Nephron progenitor cell (in vitro differentiated cells): ENCODE results near the gene PREP.
A peak's percentile ranks its signal among the peaks of the same experiment; 100 is the strongest.

Source experiments
- DNase-seq: peaks from one replicate; pipeline ENCODE4 v3.0.0; 2021
- H3K27ac Mint-ChIP-seq: 2 replicates; pipeline ENCODE4 v1.8.0; 2021; ENCODE audit warnings: mild to moderate bottlenecking, moderate library complexity, mixed read lengths
- H3K27me3 Mint-ChIP-seq: 2 replicates; pipeline ENCODE4 v1.8.0; 2021; ENCODE audit warnings: mild to moderate bottlenecking, low read depth, mixed read lengths; ENCODE audit not compliant: poor library complexity
- H3K36me3 Mint-ChIP-seq: 2 replicates; pipeline ENCODE4 v1.8.0; 2021; ENCODE audit warnings: low read depth, mixed read lengths
- H3K4me1 Mint-ChIP-seq: 2 replicates; pipeline ENCODE4 v1.8.0; 2021; ENCODE audit warnings: mixed read lengths
- H3K4me3 Mint-ChIP-seq: 2 replicates; pipeline ENCODE4 v1.8.0; 2021; ENCODE audit warnings: mild to moderate bottlenecking, moderate library complexity, mixed read lengths
- H3K9me3 Mint-ChIP-seq: 2 replicates; pipeline ENCODE4 v1.8.0; 2021; ENCODE audit warnings: mild to moderate bottlenecking, moderate library complexity, mixed read lengths
- CTCF ChIP-seq: fragments of 200-600 bp; sonication (generic); IDR thresholded peaks from 2 replicates; pipeline ENCODE4 v1.5.0; 2021; ENCODE audit warnings: antibody characterized with exemption

PREP gene

GRCh38 chr6:105442369-105442768 lies 39.5 kb upstream of the PREP start:
- Mint-ChIP-seq H3K27me3 (no peaks in the 10 kb centered on the region), H3K36me3 (peaks cover 7% of the 10 kb centered on the region)
- no peak for DNase-seq

GRCh38 chr6:105437236-105437635 lies 34.4 kb upstream of the PREP start:
- Mint-ChIP-seq H3K27ac (no peak overlapping the region), H3K4me1 (peaks cover 15% of the 10 kb centered on the region), H3K36me3 (no peaks in the 10 kb centered on the region), H3K27me3 (no peaks in the 10 kb centered on the region), H3K4me3 (no peak overlapping the region), H3K9me3 (no peaks in the 10 kb centered on the region)
- no peak for DNase-seq
- no peak for TF ChIP-seq CTCF

More at GRCh38 chr6:105442369-105442768, 39.5 kb upstream of the PREP start:
- H3K4me3 Mint-ChIP-seq = no peak overlapping the region
- H3K9me3 Mint-ChIP-seq = peaks cover 8% of the 10 kb centered on the region
- H3K4me1 Mint-ChIP-seq = peaks cover 26% of the 10 kb centered on the region
- no peak overlapping the region for H3K27ac Mint-ChIP-seq
- TF ChIP-seq CTCF = no peak

- Mint-ChIP-seq H3K36me3 (no peaks in the 10 kb centered on the region), H3K27ac (no peak overlapping the region), H3K4me1 (peaks cover 9% of the 10 kb centered on the region), H3K27me3 (no peaks in the 10 kb centered on the region), H3K4me3 (no peak overlapping the region), H3K9me3 (no peaks in the 10 kb centered on the region)
- TF ChIP-seq CTCF = no peak
- no peak for DNase-seq
Measured at GRCh38 chr6:105433723-105434122, 30.8 kb upstream of the PREP start.

- no peaks in the 10 kb centered on the region for H3K27me3 Mint-ChIP-seq
- no peak overlapping the region for H3K27ac Mint-ChIP-seq
- no peak overlapping the region for H3K4me3 Mint-ChIP-seq
- TF ChIP-seq CTCF = no peak
- H3K9me3 Mint-ChIP-seq = no peaks in the 10 kb centered on the region
- DNase-seq = no peak
- H3K36me3 Mint-ChIP-seq = no peaks in the 10 kb centered on the region
- peaks cover 18% of the 10 kb centered on the region for H3K4me1 Mint-ChIP-seq
Measured at GRCh38 chr6:105432797-105433196, 29.9 kb upstream of the PREP start.

GRCh38 chr6:105431226-105431625 lies 28.3 kb upstream of the PREP start:
- H3K4me3 Mint-ChIP-seq = no peak overlapping the region

More at GRCh38 chr6:105431226-105431625, 28.3 kb upstream of the PREP start:
- Mint-ChIP-seq H3K9me3 (no peaks in the 10 kb centered on the region), H3K4me1 (peaks cover 20% of the 10 kb centered on the region), H3K27me3 (peaks cover 4% of the 10 kb centered on the region), H3K27ac (no peak overlapping the region), H3K36me3 (no peaks in the 10 kb centered on the region)
- DNase-seq = no peak
- peak; percentile 52 for TF ChIP-seq CTCF
